Esophagus (tissue), 2 donors: ENCODE data around the gene PPM1J. TPM values are rescaled to one million over a fixed set of nuclear protein-coding genes. Genes with fewer than 3 reads are reported as not detected.

Experiments used
- H3K27ac ChIP-seq, 2 donors: one replicate each; pipeline ENCODE4 v1.5.1; 2013; ENCODE audit warnings: low read depth in 2 of 2, mild to moderate bottlenecking in 2 of 2, inconsistent platforms in 1 of 2, low read length in 1 of 2, moderate library complexity in 1 of 2
- H3K27me3 ChIP-seq, 2 donors: one replicate each; pipeline ENCODE4 v1.6.1; 2013; ENCODE audit warnings: low read length in 2 of 2, control low read depth in 1 of 2, mild to moderate bottlenecking in 1 of 2; ENCODE audit not compliant: insufficient read depth in 2 of 2, control insufficient read depth in 1 of 2
- H3K36me3 ChIP-seq, 2 donors: one replicate each; pipeline ENCODE4 v1.6.1; 2013; ENCODE audit warnings: low read length in 1 of 2; ENCODE audit not compliant: control insufficient read depth in 2 of 2, insufficient read depth in 2 of 2
- H3K4me1 ChIP-seq, 2 donors: one replicate each; pipeline ENCODE4 v1.6.1; 2013; ENCODE audit warnings: low read length in 1 of 2; ENCODE audit not compliant: control insufficient read depth in 2 of 2, insufficient read depth in 2 of 2
- H3K4me3 ChIP-seq, 2 donors: one replicate each; pipeline ENCODE4 v1.5.1; 2013; ENCODE audit warnings: low read length in 2 of 2, mild to moderate bottlenecking in 2 of 2, low read depth in 1 of 2, moderate library complexity in 1 of 2
- H3K9me3 ChIP-seq, 2 donors: one replicate each; pipeline ENCODE4 v1.6.1; 2013; ENCODE audit warnings: mild to moderate bottlenecking in 2 of 2, low read depth in 1 of 2, low read length in 1 of 2, moderate library complexity in 1 of 2; ENCODE audit not compliant: control insufficient read depth in 2 of 2, insufficient read depth in 1 of 2
- whole genome bisulfite sequencing, 2 donors: extraction: QIAGEN DNeasy Blood & Tissue Kit; methylation state at CpG; one replicate each; pipeline ENCODE4 v1.1.7; 2013; 5-methylcytosine and 5-hydroxymethylcytosine counted together
- polyA plus RNA-seq, 2 donors: library from polyadenylated mRNA; stranded (reverse); fragments of 200-250 nt; gene quantifications; one replicate each; pipeline ENCODE4 v1.2.3, GENCODE V29; 2013
- donor health status: healthy with polysubstance abuse.
- donor health status: Bipolar disorder and iron deficiency.

PPM1J gene, protein sequence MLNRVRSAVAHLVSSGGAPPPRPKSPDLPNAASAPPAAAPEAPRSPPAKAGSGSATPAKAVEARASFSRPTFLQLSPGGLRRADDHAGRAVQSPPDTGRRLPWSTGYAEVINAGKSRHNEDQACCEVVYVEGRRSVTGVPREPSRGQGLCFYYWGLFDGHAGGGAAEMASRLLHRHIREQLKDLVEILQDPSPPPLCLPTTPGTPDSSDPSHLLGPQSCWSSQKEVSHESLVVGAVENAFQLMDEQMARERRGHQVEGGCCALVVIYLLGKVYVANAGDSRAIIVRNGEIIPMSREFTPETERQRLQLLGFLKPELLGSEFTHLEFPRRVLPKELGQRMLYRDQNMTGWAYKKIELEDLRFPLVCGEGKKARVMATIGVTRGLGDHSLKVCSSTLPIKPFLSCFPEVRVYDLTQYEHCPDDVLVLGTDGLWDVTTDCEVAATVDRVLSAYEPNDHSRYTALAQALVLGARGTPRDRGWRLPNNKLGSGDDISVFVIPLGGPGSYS
- polyA plus RNA-seq, result 1 to 10 TPM; 2.8 to 3.5 TPM

GRCh38 chr1:112715264-112716053 is at the start of gene PPM1J:
TSS of gene PPM1J (minus strand) at chr1:112715332. CDS start at chr1:112715301, 31 bp downstream.
- H3K27me3 ChIP-seq, result no peaks in the 10 kb centered on the region
- H3K4me3 ChIP-seq, result peak within 1 kb of the TSS; percentile 53 to 65
- WGBS, 2 donors, result 0 to 1% methylated on average over 47 to 51 of the region's 51 CpGs
- peak within 1 kb of the TSS; percentile 73 to 79 for H3K27ac ChIP-seq
- H3K36me3 ChIP-seq, result no peaks in the 10 kb centered on the region
- no peaks in the 10 kb centered on the region for H3K4me1 ChIP-seq
- no peaks in the 10 kb centered on the region for H3K9me3 ChIP-seq

GRCh38 chr1:112762541-112763500 is 47.7 kb upstream of the PPM1J start:
- H3K27me3 ChIP-seq, result no peaks in the 10 kb centered on the region
- H3K9me3 ChIP-seq, result no peaks in the 10 kb centered on the region
- H3K36me3 ChIP-seq, result no peaks in the 10 kb centered on the region
- no peak overlapping the region for H3K4me3 ChIP-seq
- peak overlapping the region; percentile 88 for H3K27ac ChIP-seq
- 36 to 41% methylated on average over 12 of the region's 12 CpGs for WGBS, 2 donors
- H3K4me1 ChIP-seq, result peaks cover 0 to 7% of the 10 kb centered on the region in 2 donors

DNA sequence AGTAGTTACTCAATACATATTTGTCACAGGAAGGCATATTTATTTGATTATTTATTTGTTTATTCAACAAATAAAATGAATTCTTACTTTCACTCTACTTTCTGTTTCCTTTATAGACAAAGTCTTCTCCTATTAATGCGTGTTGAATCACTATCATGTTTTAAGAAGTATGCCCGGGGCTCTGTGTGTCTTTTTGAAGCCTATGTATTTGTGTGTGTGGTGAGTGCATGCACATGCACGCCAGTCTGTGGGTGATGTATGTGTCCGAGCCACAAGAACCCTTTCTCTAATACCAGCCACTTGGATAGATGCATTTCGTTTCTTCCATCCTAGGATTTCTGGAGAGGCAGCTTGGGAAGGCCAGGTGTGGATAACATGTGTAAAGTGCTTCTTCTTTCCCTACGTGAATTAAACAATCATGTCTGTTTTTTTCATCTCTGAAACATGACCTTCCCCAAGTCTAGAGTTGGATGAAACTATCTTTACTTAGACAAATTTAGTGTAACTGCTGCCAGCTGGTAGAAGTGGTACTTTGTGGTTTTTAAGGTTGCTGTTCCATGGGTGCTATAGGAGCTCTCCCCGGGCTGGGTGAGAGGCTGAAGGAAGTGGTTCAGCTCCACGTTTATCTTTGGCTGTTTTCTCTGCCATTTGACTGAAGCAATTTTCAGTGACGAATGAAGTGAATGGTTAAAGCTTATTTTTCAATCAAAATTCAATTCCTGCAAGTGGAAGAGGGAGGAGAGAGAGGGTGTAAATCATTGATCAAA is 46.8 kb upstream of the PPM1J start:
- peaks cover 0 to 7% of the 10 kb centered on the region in 2 donors for H3K4me1 ChIP-seq
- H3K4me3 ChIP-seq, result no peak overlapping the region
- no peaks in the 10 kb centered on the region for H3K36me3 ChIP-seq
- no peaks in the 10 kb centered on the region for H3K9me3 ChIP-seq
- peak overlapping the region; percentile 9 to 72 for H3K27ac ChIP-seq
- 38 to 59% methylated on average over 9 of the region's 9 CpGs for WGBS, 2 donors
- no peaks in the 10 kb centered on the region for H3K27me3 ChIP-seq

DNA sequence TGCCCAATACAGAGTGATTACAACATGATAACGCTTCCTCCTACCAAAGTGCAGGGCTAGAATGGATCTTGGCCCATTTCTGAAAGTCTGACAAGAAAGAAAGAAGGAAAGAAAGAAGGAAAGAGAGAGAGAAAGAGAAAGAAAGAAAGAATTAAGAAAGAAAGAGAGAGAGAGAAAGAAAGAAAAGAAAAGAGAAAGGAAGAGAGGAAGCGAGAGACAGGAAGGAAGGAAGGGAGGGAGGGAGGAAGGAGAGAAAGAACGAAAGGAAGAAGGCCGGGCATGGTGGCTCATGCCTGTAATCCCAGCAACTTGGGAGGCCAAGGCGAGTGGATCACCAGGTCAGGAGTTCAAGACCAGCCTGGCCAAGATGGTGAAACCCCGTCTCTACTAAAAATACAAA is 44.1 kb upstream of the PPM1J start:
- Histone ChIP-seq H3K4me1 (peaks cover 0 to 7% of the 10 kb centered on the region in 2 donors), H3K9me3 (no peaks in the 10 kb centered on the region), H3K27me3 (no peaks in the 10 kb centered on the region), H3K4me3 (no peak overlapping the region), H3K36me3 (no peaks in the 10 kb centered on the region), H3K27ac (no peak overlapping the region)
- 66 to 80% methylated on average over 6 of the region's 6 CpGs for WGBS, 2 donors

- 0 to 54% methylated on average over 1 of the region's 1 CpG for WGBS, 2 donors
- Histone ChIP-seq H3K9me3 (no peaks in the 10 kb centered on the region), H3K27me3 (no peaks in the 10 kb centered on the region)
Observed at GRCh38 chr1:112754116-112754628, 39.0 kb upstream of the PPM1J start.

GRCh38 chr1:112748396-112748795 is 33.3 kb upstream of the PPM1J start:
- H3K27ac ChIP-seq, result no peak overlapping the region
- H3K36me3 ChIP-seq, result no peaks in the 10 kb centered on the region
- no peaks in the 10 kb centered on the region for H3K27me3 ChIP-seq
- H3K4me3 ChIP-seq, result no peak overlapping the region
- H3K4me1 ChIP-seq, result peaks cover 4 to 10% of the 10 kb centered on the region in 2 donors
- WGBS, 2 donors, result 89 to 94% methylated on average over 12 of the region's 12 CpGs
- H3K9me3 ChIP-seq, result no peaks in the 10 kb centered on the region

More at GRCh38 chr1:112754116-112754628, 39.0 kb upstream of the PPM1J start:
- Histone ChIP-seq H3K36me3 (no peaks in the 10 kb centered on the region), H3K4me3 (no peak overlapping the region), H3K4me1 (no peaks in the 10 kb centered on the region), H3K27ac (no peak overlapping the region)

DNA sequence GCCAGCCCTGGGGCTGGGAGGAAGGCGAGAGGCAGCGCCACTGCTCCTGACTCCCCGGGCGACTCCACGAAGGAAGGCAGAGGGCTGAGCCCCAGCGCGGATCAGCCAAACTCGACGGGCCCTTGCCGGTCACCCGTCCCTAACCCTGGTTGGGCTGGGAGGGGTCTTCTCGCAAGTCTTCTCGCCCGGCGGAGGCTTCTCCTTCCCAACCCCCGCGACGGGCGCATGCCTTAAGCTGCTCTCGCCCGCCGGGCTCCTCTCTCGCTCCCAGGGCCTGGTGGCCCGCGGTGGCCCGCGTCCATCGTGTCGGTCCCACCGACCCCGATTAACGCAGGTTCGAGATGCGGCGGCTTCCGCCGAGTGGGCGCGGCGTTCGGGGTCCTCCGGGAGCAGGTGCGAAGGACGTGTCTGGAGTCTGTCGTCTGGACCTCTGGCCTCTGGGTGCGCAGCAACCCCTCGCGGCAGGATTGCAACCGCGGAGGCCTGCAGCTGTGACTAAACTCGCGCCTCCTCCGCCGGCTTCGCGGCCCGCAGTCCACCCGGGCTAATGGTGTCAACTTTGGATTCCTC is 29.0 kb upstream of the PPM1J start:
- Histone ChIP-seq H3K9me3 (no peaks in the 10 kb centered on the region), H3K36me3 (no peaks in the 10 kb centered on the region), H3K27me3 (peaks cover 0 to 3% of the 10 kb centered on the region in 2 donors)

More for the DNA sequence above, 29.0 kb upstream of the PPM1J start:
- Histone ChIP-seq H3K4me1 (peaks cover 4 to 10% of the 10 kb centered on the region in 2 donors), H3K4me3 (peak overlapping the region; percentile 8 to 36), H3K27ac (no peak overlapping the region)
- 4 to 8% methylated on average over 49 to 58 of the region's 58 CpGs for WGBS, 2 donors
